Stimulated activated naive CD8-positive, alpha-beta T cell treated with anti-CD3 and anti-CD28 coated beads, Interleukin-15, amount 100 ng/mL, for 72 hours (primary cell): Measurements from ENCODE around the gene CEACAM4.
A peak's percentile ranks its signal among the peaks of the same experiment; 100 is the strongest.
"Not testable (repeated sequence)": the region's sequence is repeated elsewhere in the genome, so short reads cannot be mapped to it uniquely, and the experiment has no call there.

ENCODE experiments used
- ATAC-seq: fragments of 150-1000 bp; cut with Tn5 transposase; 2 replicates; pipeline ENCODE4 v1.10.0; 2021; ENCODE audit warnings: mild to moderate bottlenecking, moderate library complexity
- DNase-seq, 2 donors: peaks; one replicate each; pipeline ENCODE4 v3.0.0; 2021 to 2022
- H3K27ac Mint-ChIP-seq, 2 donors: one replicate each; pipeline ENCODE4 v1.8.0; 2022; ENCODE audit warnings: mild to moderate bottlenecking in 2 of 2, mixed read lengths in 2 of 2, moderate library complexity in 2 of 2
- H3K27me3 Mint-ChIP-seq: one replicate; pipeline ENCODE4 v1.8.0; 2022; ENCODE audit warnings: mixed read lengths
- H3K4me1 Mint-ChIP-seq: one replicate; pipeline ENCODE4 v1.8.0; 2022; ENCODE audit warnings: mild to moderate bottlenecking, mixed read lengths
- H3K4me3 Mint-ChIP-seq, 2 donors: one replicate each; pipeline ENCODE4 v1.8.0; 2022; ENCODE audit warnings: mild to moderate bottlenecking in 2 of 2, mixed read lengths in 2 of 2, moderate library complexity in 1 of 2
- H3K9me3 Mint-ChIP-seq, 2 donors: one replicate each; pipeline ENCODE4 v1.8.0; 2022; ENCODE audit warnings: mixed read lengths in 2 of 2

CEACAM4 gene

DNA sequence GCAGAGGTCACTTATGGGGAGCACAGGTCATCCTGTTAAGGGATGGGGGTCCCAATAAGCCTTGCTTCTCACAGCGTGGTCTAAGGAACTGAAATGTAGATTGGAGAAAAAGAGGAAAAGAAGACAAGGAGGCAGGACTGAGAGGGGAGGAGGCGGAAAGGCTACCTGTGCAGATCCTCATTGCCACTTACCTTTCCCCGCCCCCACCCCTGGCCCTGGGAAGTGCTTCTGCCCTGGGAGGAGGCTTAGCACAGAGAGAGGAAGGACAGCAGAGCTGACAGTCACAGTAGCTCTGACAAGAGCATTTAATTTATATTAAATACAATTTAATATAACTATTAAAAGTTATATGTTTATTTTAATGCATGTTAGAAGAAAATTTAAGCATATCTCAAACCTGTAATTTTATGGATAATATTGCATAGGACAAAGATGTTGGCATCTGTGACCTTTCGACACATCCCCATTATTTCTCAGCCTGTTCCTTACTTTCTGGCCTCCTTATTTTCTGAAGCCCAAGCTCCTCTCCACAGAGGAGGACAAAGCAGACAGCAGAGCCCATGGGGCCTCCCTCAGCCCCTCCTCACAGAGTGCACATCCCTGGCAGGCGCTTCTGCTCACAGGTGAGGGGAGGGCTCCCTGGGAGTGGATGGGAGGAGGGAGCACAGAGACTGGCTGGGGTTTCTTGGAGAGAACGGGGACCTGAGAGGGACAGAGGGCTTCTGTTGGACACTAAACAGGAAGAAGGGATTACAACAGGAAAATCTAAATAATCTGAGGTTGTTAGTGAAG, 27.5 kb downstream of the CEACAM4 start:
- H3K4me1 Mint-ChIP-seq, result peaks cover 12% of the 10 kb centered on the region
- DNase-seq (no peak), ATAC-seq (no peak)
- no peaks in the 10 kb centered on the region for H3K9me3 Mint-ChIP-seq
- no peak overlapping the region for H3K4me3 Mint-ChIP-seq
- H3K27ac Mint-ChIP-seq, result no peak overlapping the region
- peaks cover 38% of the 10 kb centered on the region for H3K27me3 Mint-ChIP-seq

DNA sequence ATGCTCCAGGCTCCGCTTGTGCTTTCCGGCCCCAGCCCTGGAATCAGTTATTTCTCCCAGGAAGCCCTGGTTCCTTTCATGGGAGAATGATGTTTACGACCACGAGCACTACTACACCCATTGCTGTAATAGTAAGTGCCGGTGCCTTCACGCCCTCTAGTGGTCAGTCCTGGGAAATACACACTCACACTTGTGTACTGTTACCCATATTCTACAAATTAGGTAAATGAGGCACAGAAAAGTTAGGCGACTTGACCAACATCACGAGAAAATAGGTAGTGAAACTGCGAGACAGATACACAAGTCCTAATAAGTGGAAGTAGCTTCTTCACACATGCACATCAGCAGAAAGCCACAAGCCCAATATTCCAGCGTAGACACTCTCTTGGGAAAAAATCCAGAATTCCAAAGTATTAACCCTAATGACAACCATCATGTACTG, 29.3 kb downstream of the CEACAM4 start:
- H3K27ac Mint-ChIP-seq, result peak overlapping the region in 1 of 2 donors; percentile 36
- H3K4me3 Mint-ChIP-seq, result peak overlapping the region; percentile 57 to 80
- H3K9me3 Mint-ChIP-seq, result no peaks in the 10 kb centered on the region
- peaks cover 12% of the 10 kb centered on the region for H3K4me1 Mint-ChIP-seq
- ATAC-seq, result peak; percentile 88
- peaks cover 49% of the 10 kb centered on the region for H3K27me3 Mint-ChIP-seq
- peak; percentile 70 to 75 for DNase-seq

DNA sequence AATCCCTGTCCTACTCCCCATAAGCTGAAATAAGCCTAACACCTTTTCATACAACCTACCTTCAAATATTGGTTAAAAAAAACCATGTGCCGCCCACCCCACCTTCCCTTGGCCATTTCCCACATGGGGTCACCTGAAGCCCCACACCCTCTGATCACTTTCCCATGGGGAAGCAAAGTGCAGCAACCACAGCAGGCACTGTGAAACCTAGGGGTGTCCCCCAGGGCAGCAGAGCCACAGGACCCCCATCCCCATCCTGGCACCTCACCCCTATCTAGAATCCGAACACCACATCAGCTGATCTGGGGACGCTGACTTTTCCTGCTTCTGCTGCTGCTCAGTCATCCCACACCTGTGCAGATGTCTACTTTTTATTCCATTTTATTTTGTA, 31.0 kb downstream of the CEACAM4 start:
- no peak for ATAC-seq
- Mint-ChIP-seq H3K4me3 (no peak overlapping the region), H3K27ac (no peak overlapping the region), H3K9me3 (no peaks in the 10 kb centered on the region), H3K27me3 (peaks cover 51% of the 10 kb centered on the region), H3K4me1 (peaks cover 17% of the 10 kb centered on the region)
- DNase-seq, result no peak

- peak; percentile 64 to 79 for DNase-seq
- Mint-ChIP-seq H3K4me1 (peaks cover 17% of the 10 kb centered on the region), H3K9me3 (no peaks in the 10 kb centered on the region), H3K27me3 (peaks cover 46% of the 10 kb centered on the region), H3K4me3 (no peak overlapping the region), H3K27ac (no peak overlapping the region)
- peak; percentile 95 for ATAC-seq
Observed at GRCh38 chr19:41595258-41595889, 31.5 kb downstream of the CEACAM4 start.

GRCh38 chr19:41591951-41592562, 34.8 kb downstream of the CEACAM4 start:
- Mint-ChIP-seq H3K27me3 (peaks cover 39% of the 10 kb centered on the region), H3K4me3 (no peak overlapping the region), H3K9me3 (no peaks in the 10 kb centered on the region), H3K27ac (peak overlapping the region in 1 of 2 donors; percentile 1), H3K4me1 (peaks cover 17% of the 10 kb centered on the region)
- no peak for DNase-seq
- no peak for ATAC-seq

DNA sequence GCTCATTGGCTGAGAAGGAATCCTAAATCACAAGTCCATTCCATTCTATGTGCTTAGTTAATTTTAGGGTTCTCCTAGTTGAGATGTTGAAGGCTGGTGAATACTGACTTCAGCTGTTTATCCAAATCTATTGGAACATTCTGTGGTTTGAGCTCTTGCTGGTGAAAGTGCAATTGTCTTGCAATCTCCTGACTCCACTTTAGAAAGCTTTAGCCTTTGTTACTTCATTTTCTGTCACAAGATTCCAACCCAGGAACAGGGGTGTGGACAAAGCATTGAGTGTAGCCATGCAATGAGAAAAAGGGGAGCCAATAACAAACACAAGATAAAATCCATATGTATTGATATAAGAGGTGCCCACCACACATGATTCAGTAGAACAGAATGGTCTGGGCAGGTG, 35.9 kb downstream of the CEACAM4 start:
- DNase-seq, result no peak
- H3K9me3 Mint-ChIP-seq, result no peaks in the 10 kb centered on the region
- H3K27me3 Mint-ChIP-seq, result peaks cover 27% of the 10 kb centered on the region
- ATAC-seq, result no peak
- H3K4me1 Mint-ChIP-seq, result peaks cover 17% of the 10 kb centered on the region
- no peak overlapping the region for H3K27ac Mint-ChIP-seq
- H3K4me3 Mint-ChIP-seq, result no peak overlapping the region

DNA sequence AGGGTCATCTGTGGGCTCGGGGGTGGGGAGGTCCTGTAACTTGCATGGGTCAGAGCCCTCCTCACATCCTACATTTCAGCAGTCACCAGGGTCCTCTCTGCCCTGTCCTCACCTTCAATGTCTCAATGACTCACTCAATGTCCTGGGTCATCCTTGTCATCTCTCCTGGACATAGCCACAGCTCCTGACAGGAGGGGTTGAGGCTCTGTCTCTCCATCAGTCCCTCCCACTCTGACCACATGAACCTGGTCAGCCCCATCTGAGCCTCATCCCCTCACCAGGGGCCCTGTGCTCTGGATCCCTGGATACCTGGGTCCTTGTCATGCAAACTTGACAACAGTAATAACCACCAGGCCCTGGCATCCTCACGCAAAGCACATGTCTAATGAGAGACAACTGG, 37.5 kb downstream of the CEACAM4 start:
- ATAC-seq (no peak), DNase-seq (no peak)
- H3K27me3 Mint-ChIP-seq, result peaks cover 18% of the 10 kb centered on the region
- no peak overlapping the region for H3K4me3 Mint-ChIP-seq
- H3K27ac Mint-ChIP-seq, result no peak overlapping the region
- peaks cover 10% of the 10 kb centered on the region for H3K4me1 Mint-ChIP-seq
- H3K9me3 Mint-ChIP-seq, result no peaks in the 10 kb centered on the region

- ATAC-seq (no peak), DNase-seq (no peak)
- no peak overlapping the region for H3K4me3 Mint-ChIP-seq
- no peak overlapping the region for H3K27ac Mint-ChIP-seq
- H3K4me1 Mint-ChIP-seq, result peaks cover 10% of the 10 kb centered on the region
- no peaks in the 10 kb centered on the region for H3K9me3 Mint-ChIP-seq
- H3K27me3 Mint-ChIP-seq, result peaks cover 18% of the 10 kb centered on the region
Observed at GRCh38 chr19:41588497-41589209, 38.2 kb downstream of the CEACAM4 start.

GRCh38 chr19:41587838-41588210, 39.0 kb downstream of the CEACAM4 start:
- H3K4me3 Mint-ChIP-seq, result no peak overlapping the region
- H3K27ac Mint-ChIP-seq, result no peak overlapping the region

DNA sequence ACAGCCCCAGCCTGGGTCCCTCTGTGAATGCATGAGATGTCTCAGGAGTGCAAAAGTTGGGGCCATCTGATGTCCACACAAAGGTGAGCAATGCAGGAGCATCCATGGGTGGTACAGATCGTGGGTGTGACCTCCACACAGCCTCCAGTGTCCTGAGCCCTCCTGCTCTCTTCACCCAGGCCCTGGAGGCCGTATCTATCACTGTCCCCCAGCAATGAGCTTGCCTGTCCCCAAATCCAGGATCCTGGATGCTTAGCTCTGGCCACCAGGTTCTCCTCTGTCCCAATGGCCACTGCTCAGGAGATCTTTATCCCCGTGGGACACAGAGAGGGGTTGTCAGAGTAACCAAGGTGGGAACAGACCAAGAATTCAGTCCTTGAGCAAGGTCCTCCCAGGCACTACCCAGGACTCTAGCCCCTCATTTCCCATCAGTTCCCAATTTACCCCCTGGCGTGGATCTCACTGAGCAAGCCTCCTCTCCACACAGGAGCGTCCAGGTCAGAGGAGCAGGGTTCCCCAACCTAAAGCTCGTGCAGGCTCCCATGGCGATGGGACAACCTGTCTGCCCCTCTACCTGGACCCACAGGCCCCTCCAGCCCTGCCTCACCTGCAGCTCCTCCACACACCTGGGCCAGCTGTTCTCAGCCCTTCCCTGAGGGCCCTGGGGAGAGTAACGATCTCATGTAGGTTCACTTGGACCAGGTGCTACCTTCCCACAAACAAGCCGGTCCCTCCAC, 39.6 kb downstream of the CEACAM4 start:
- Mint-ChIP-seq H3K27ac (no peak overlapping the region), H3K27me3 (peaks cover 4% of the 10 kb centered on the region), H3K4me1 (peaks cover 8% of the 10 kb centered on the region), H3K9me3 (peaks cover 8 to 12% of the 10 kb centered on the region in 2 donors), H3K4me3 (no peak overlapping the region)
- no peak for ATAC-seq
- DNase-seq, result no peak

More at GRCh38 chr19:41587838-41588210, 39.0 kb downstream of the CEACAM4 start:
- DNase-seq, result no peak
- peaks cover 10% of the 10 kb centered on the region for H3K4me1 Mint-ChIP-seq
- ATAC-seq, result no peak
- H3K9me3 Mint-ChIP-seq, result peaks cover 5 to 8% of the 10 kb centered on the region in 2 donors
- H3K27me3 Mint-ChIP-seq, result peaks cover 9% of the 10 kb centered on the region

- H3K4me1 Mint-ChIP-seq, result peaks cover 6% of the 10 kb centered on the region
- no peak overlapping the region for H3K4me3 Mint-ChIP-seq
- ATAC-seq (no peak), DNase-seq (no peak)
- H3K9me3 Mint-ChIP-seq, result peaks cover 19 to 22% of the 10 kb centered on the region in 2 donors
- H3K27me3 Mint-ChIP-seq, result no peaks in the 10 kb centered on the region
- H3K27ac Mint-ChIP-seq, result no peak overlapping the region
Observed at GRCh38 chr19:41586064-41586463, 40.8 kb downstream of the CEACAM4 start.

DNA sequence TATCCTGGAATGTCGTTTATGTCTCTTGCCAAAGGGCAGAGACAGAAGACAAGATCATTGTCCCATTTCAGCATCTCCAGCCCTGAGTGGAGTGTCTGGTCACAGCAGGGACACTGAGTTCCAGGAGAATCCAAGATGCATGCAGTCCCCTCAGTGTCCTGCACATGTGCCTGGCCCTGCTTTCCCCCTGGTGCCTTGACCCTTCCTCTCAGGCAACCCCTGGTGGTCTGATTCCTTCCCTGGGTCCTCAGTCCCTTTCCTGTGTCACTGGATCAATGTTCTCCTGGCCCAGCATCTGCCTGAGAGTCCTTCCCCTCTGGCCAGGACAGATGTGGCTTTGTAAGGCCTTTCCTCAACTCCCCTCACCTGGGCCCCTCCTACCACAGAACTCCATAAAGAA, 41.9 kb downstream of the CEACAM4 start:
- DNase-seq (no peak), ATAC-seq (no peak)
- Mint-ChIP-seq H3K4me1 (peaks cover 3% of the 10 kb centered on the region), H3K27me3 (no peaks in the 10 kb centered on the region), H3K9me3 (peaks cover 24 to 30% of the 10 kb centered on the region in 2 donors), H3K27ac (no peak overlapping the region), H3K4me3 (no peak overlapping the region)

DNA sequence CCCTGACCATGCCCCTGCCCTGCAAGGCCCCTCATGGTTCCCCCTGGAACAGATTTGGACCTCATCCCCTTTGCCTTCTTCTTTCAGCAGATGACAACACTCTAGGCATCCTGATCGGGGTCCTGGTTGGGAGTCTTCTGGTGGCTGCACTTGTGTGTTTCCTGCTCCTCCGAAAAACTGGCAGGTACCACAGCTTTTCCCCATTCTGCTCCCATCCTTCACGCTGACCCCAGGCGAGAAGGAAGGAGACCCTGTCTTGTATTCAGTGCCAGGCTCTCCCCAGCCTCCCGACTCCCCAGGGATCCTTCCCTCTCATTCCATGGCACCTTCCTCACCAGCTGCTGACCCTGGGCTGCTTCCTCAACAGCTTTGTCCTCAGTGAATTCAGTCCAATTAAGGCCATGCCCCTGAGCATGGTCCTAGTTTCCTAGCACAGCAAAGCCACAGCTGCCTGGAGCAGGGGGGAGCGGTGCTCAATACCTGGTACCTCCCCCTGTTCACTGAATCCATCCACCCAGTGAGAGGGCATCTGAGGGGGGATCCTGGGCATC, 42.5 kb downstream of the CEACAM4 start:
- ATAC-seq (no peak), DNase-seq (no peak)
- H3K27me3 Mint-ChIP-seq, result no peaks in the 10 kb centered on the region
- H3K4me1 Mint-ChIP-seq, result peaks cover 2% of the 10 kb centered on the region
- no peak overlapping the region for H3K27ac Mint-ChIP-seq
- no peak overlapping the region for H3K4me3 Mint-ChIP-seq
- H3K9me3 Mint-ChIP-seq, result peaks cover 24 to 30% of the 10 kb centered on the region in 2 donors

DNA sequence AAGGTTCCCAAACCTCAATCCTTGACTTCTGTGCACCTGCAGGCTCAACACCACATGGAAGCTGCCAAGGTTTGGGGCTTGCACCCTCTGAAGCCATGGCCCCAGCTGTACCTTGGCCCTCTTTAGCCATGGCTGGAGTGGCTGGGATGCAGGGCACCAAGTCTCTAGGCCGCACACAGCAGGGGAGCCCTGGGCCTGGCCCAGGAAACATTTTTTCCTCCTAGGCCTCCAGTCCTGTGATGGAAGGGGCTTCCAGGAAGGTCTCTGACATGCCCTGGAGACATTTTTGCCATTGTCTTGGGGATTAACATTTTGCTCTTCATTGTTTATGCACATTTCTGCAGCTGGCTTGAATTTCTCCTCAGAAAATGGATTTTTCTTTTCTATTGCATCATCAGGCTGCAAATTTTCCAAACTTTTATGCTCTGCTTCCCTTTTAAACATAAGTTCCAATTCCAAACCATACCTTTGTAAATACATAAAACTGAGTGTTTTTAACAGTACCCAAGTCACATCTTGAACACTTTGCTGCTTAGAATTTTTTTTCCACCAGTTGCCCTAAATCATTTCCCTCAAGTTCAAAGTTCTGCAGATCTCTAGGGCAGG, 44.2 kb downstream of the CEACAM4 start:
- not testable (repeated sequence) for ATAC-seq
- H3K4me1 Mint-ChIP-seq, result peaks cover 19% of the 10 kb centered on the region

More for the DNA sequence above, 44.2 kb downstream of the CEACAM4 start:
- H3K4me3 Mint-ChIP-seq, H3K27me3 Mint-ChIP-seq, H3K27ac Mint-ChIP-seq, DNase-seq: not testable (repeated sequence)
- peaks cover 24 to 30% of the 10 kb centered on the region in 2 donors for H3K9me3 Mint-ChIP-seq
